SK-N-SH treated with all-trans-retinoic acid at 6 μM for 48 hours (cell line): ENCODE measurements around the gene COX17.

Source experiments
- ATAC-seq: fragments of 200-7000 bp; cut with Tn5 transposase; 3 replicates; pipeline ENCODE4 v1.9.1; 2020; ENCODE audit warnings: mild to moderate bottlenecking, moderate library complexity
- BACH2 ChIP-seq: fragments of 250-450 bp; sonication (Bioruptor Pico); IDR thresholded peaks from 2 replicates; pipeline ENCODE4 v1.9.0; 2021; ENCODE audit warnings: mild to moderate bottlenecking, borderline replicate concordance
- CSDC2 ChIP-seq: fragments of 250-450 bp; sonication (Bioruptor Pico); IDR thresholded peaks from 2 replicates; pipeline ENCODE4 v1.5.0; 2020; ENCODE audit warnings: mild to moderate bottlenecking, moderate library complexity
- ESRRG ChIP-seq: fragments of 250-450 bp; sonication (Bioruptor Pico); IDR thresholded peaks from 2 replicates; pipeline ENCODE4 v1.6.1; 2021; ENCODE audit warnings: mild to moderate bottlenecking
- GLIS3 ChIP-seq: fragments of 250-450 bp; sonication (Bioruptor Pico); IDR thresholded peaks from 2 replicates; pipeline ENCODE4 v1.5.0; 2020; ENCODE audit warnings: mild to moderate bottlenecking, moderate library complexity
- ISL1 ChIP-seq: fragments of 250-450 bp; sonication (Bioruptor Pico); IDR thresholded peaks from 2 replicates; pipeline ENCODE4 v2.1.2; 2022; ENCODE audit warnings: mild to moderate bottlenecking, moderate library complexity
- TCF4 ChIP-seq: fragments of 250-450 bp; sonication (Bioruptor Pico); IDR thresholded peaks from 2 replicates; pipeline ENCODE4 v1.8.0; 2021; ENCODE audit warnings: mild to moderate bottlenecking, moderate library complexity, borderline replicate concordance
- ZC3H10 ChIP-seq: fragments of 250-450 bp; sonication (Bioruptor Pico); IDR thresholded peaks from 2 replicates; pipeline ENCODE4 v1.5.1; 2021; ENCODE audit warnings: mild to moderate bottlenecking, moderate library complexity
- ZFP3 ChIP-seq: fragments of 250-450 bp; sonication (Bioruptor Pico); IDR thresholded peaks from 2 replicates; pipeline ENCODE4 v1.5.0; 2020; ENCODE audit warnings: mild to moderate bottlenecking, moderate library complexity
- ZFP30 ChIP-seq: fragments of 450-650 bp; formaldehyde crosslinking; IDR thresholded peaks from 2 replicates; pipeline ENCODE4 v1.5.0; 2022; ENCODE audit warnings: mild to moderate bottlenecking, moderate library complexity
- ZNF565 ChIP-seq: fragments of 450-650 bp; formaldehyde crosslinking; conservative IDR thresholded peaks from 2 replicates; pipeline ENCODE4 v1.5.0; 2020; ENCODE audit warnings: low read depth, mild to moderate bottlenecking, moderate library complexity
- ZNF70 ChIP-seq: fragments of 450-650 bp; formaldehyde crosslinking; IDR thresholded peaks from 2 replicates; pipeline ENCODE4 v1.5.0; 2020; ENCODE audit warnings: mild to moderate bottlenecking, moderate library complexity
- ZNF8 ChIP-seq: fragments of 450-650 bp; formaldehyde crosslinking; IDR thresholded peaks from 2 replicates; pipeline ENCODE4 v1.5.0; 2020; ENCODE audit warnings: mild to moderate bottlenecking, moderate library complexity
- TF ChIP-seq, protein P1 (sequence below): fragments of 250-450 bp; sonication (Bioruptor Pico); IDR thresholded peaks from 2 replicates; pipeline ENCODE4 v1.5.1; 2020; ENCODE audit warnings: low read depth, mild to moderate bottlenecking, moderate library complexity
- TF ChIP-seq, protein P2 (sequence below): fragments of 250-450 bp; sonication (Bioruptor Pico); IDR thresholded peaks from 2 replicates; pipeline ENCODE4 v1.5.0; 2020; ENCODE audit warnings: mild to moderate bottlenecking, moderate library complexity
- TF ChIP-seq, protein P3 (sequence below): fragments of 250-450 bp; sonication (Bioruptor Pico); IDR thresholded peaks from 2 replicates; pipeline ENCODE4 v1.8.0; 2021; ENCODE audit warnings: low read depth, mild to moderate bottlenecking, moderate library complexity, borderline replicate concordance
- TF ChIP-seq, protein P4 (sequence below): fragments of 250-450 bp; sonication (Bioruptor Pico); IDR thresholded peaks from 2 replicates; pipeline ENCODE4 v1.8.0; 2020; ENCODE audit warnings: mild to moderate bottlenecking, moderate library complexity, borderline replicate concordance

The COX17 gene

DNA sequence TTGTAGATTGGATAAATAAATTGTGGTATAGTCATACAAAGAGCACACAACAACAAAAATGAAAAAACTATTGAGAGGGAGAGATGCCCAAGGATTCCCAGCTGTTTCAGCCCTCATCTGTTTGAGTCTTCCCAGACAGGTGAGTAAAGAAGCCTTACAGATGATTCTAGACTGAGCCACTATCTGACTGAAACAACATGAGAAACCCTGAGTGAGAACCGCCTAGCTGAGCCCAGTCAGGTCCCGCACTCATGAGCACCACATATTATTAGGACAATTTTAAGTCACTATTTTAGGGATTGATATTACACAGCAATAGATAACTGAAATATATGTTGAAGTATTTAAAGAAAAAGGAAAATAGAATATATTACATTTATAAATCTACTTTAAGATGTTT lies 35.8 kb downstream of the COX17 start:
- no peak for TF ChIP-seq GLIS3
- TF ChIP-seq ZFP3 (CRISPR knock-in tag), result no peak
- no peak for ATAC-seq

DNA sequence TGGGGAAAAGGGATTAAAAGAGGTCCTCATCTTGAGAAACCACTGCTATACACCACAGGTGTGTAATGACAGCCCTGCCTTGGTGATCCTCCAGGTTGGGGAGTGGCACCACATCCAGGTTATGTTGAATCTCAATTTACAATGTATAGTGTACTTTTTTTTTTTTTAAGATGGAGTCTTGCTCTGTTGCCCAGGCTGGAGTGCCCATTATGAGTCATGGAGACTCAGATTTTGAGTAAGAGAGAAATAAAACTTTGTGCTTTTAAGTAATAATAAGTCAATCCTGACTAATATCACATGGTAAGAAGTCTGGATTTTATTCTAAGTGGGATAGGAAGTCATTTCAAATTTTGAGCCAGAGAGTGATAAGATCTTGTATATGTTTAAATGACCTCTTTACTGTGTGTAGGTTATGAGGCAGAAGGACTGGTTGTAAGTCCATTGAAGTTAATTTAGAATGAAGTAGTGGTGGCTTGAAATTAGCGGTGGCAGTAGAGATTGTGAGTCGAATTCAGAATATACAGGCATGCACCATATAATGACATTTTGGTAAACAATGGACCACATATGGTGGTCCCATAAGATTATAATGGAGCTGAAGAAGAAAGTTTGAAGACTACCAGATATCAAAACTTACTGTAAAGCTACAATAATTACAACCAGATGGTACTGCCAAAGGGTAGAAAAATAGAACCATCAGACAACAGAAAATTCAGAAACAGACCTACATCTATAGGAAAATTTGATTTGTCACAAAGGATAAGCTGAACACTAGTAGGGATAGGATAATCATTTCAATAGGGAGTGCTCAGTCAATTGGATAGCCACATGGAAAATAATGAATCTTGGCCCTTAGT lies 37.5 kb downstream of the COX17 start:
- no peak for ATAC-seq
- TF ChIP-seq, protein P1, sequence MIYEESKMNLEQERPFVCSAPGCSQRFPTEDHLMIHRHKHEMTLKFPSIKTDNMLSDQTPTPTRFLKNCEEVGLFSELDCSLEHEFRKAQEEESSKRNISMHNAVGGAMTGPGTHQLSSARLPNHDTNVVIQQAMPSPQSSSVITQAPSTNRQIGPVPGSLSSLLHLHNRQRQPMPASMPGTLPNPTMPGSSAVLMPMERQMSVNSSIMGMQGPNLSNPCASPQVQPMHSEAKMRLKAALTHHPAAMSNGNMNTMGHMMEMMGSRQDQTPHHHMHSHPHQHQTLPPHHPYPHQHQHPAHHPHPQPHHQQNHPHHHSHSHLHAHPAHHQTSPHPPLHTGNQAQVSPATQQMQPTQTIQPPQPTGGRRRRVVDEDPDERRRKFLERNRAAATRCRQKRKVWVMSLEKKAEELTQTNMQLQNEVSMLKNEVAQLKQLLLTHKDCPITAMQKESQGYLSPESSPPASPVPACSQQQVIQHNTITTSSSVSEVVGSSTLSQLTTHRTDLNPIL, result peak; percentile 21; the same call in 1 of the 2 replicates
- 0 out of 2 replicates have a peak, but pooled peaks have one; percentile 32 for TF ChIP-seq CSDC2 (CRISPR knock-in tag)
- TF ChIP-seq, protein P2, sequence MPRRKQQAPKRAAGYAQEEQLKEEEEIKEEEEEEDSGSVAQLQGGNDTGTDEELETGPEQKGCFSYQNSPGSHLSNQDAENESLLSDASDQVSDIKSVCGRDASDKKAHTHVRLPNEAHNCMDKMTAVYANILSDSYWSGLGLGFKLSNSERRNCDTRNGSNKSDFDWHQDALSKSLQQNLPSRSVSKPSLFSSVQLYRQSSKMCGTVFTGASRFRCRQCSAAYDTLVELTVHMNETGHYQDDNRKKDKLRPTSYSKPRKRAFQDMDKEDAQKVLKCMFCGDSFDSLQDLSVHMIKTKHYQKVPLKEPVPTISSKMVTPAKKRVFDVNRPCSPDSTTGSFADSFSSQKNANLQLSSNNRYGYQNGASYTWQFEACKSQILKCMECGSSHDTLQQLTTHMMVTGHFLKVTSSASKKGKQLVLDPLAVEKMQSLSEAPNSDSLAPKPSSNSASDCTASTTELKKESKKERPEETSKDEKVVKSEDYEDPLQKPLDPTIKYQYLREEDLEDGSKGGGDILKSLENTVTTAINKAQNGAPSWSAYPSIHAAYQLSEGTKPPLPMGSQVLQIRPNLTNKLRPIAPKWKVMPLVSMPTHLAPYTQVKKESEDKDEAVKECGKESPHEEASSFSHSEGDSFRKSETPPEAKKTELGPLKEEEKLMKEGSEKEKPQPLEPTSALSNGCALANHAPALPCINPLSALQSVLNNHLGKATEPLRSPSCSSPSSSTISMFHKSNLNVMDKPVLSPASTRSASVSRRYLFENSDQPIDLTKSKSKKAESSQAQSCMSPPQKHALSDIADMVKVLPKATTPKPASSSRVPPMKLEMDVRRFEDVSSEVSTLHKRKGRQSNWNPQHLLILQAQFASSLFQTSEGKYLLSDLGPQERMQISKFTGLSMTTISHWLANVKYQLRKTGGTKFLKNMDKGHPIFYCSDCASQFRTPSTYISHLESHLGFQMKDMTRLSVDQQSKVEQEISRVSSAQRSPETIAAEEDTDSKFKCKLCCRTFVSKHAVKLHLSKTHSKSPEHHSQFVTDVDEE (CRISPR knock-in tag), result peak; percentile 70
- TF ChIP-seq ZNF565, result 0 out of 2 replicates have a peak, but pooled peaks have one; percentile 64
- TF ChIP-seq ZFP30, result no peak
- no peak for TF ChIP-seq BACH2 (CRISPR knock-in tag)
- no peak for TF ChIP-seq ZC3H10 (CRISPR knock-in tag)
- TF ChIP-seq ISL1, result peak; percentile 11; the same call in 1 of the 2 replicates
- TF ChIP-seq GLIS3, result 0 out of 2 replicates have a peak, but pooled peaks have one; percentile 70
- TF ChIP-seq ZFP3 (CRISPR knock-in tag), result no peak; the same call in none of the 2 replicates
- peak; percentile 95 for TF ChIP-seq TCF4 (CRISPR knock-in tag)
- TF ChIP-seq ZNF8 (CRISPR knock-in tag), result no peak
- no peak for TF ChIP-seq ZNF70 (CRISPR knock-in tag)
- peak; percentile 49; the same call in 1 of the 2 replicates for TF ChIP-seq ESRRG (CRISPR knock-in tag)

DNA sequence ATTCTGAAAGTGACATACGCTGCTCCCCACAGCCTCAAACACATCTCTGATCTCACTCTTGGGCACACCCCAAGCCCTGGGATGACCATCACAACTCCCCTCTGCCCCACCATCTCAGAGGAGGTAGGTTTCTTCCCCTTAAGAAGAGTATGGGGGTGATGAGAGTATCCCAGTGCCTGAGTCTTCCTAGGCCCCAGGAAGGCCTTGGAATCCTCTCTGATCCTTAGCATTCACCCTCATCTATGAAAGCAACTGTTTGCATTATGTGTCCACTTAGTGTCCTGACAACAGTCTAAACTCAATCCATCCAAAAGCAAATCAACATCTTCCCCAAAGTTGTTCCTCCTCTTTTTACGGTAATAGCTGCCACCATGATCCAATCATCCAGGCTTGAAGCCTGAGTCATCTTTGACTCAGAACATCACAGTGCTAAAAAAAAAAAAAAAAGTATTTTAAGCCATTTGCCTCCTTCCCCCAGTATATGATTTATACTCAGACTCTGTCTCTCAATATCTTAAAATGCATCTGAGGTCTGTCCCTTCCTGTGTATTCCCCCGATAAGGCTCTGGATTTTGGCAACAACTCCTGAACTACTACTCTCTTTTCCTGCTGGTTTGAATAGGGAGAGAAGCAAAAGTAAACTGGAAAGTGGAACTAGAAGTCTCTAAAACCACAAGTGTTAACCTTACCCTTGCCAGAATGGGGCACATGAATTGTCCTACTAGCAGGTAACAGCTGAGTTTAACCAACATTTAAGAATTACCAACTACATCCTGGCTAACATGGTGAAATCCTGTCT lies 39.3 kb downstream of the COX17 start:
- TF ChIP-seq TCF4 (CRISPR knock-in tag) (peak; percentile 49; the same call in 1 of the 2 replicates), ZC3H10 (CRISPR knock-in tag) (peak; percentile 27; the same call in 1 of the 2 replicates), ESRRG (CRISPR knock-in tag) (no peak), CSDC2 (CRISPR knock-in tag) (peak; percentile 86; the same call in 1 of the 2 replicates), ISL1 (peak; percentile 79), ZNF565 (no peak), ZFP3 (CRISPR knock-in tag) (peak; percentile 13; the same call in 1 of the 2 replicates), ZNF70 (CRISPR knock-in tag) (no peak), BACH2 (CRISPR knock-in tag) (no peak)
- TF ChIP-seq, protein P3, sequence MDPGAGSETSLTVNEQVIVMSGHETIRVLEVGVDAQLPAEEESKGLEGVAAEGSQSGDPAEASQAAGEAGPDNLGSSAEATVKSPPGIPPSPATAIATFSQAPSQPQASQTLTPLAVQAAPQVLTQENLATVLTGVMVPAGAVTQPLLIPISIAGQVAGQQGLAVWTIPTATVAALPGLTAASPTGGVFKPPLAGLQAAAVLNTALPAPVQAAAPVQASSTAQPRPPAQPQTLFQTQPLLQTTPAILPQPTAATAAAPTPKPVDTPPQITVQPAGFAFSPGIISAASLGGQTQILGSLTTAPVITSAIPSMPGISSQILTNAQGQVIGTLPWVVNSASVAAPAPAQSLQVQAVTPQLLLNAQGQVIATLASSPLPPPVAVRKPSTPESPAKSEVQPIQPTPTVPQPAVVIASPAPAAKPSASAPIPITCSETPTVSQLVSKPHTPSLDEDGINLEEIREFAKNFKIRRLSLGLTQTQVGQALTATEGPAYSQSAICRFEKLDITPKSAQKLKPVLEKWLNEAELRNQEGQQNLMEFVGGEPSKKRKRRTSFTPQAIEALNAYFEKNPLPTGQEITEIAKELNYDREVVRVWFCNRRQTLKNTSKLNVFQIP (CRISPR knock-in tag), result no peak
- TF ChIP-seq, protein P4, sequence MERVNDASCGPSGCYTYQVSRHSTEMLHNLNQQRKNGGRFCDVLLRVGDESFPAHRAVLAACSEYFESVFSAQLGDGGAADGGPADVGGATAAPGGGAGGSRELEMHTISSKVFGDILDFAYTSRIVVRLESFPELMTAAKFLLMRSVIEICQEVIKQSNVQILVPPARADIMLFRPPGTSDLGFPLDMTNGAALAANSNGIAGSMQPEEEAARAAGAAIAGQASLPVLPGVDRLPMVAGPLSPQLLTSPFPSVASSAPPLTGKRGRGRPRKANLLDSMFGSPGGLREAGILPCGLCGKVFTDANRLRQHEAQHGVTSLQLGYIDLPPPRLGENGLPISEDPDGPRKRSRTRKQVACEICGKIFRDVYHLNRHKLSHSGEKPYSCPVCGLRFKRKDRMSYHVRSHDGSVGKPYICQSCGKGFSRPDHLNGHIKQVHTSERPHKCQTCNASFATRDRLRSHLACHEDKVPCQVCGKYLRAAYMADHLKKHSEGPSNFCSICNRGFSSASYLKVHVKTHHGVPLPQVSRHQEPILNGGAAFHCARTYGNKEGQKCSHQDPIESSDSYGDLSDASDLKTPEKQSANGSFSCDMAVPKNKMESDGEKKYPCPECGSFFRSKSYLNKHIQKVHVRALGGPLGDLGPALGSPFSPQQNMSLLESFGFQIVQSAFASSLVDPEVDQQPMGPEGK (CRISPR knock-in tag), result 0 out of 2 replicates have a peak, but pooled peaks have one; percentile 12
- TF ChIP-seq, protein P2 (CRISPR knock-in tag), result 0 out of 2 replicates have a peak, but pooled peaks have one; percentile 9
- ATAC-seq, result peak; percentile 86
